Hindlimb muscle (tissue), 1 donor: Measurements from ENCODE around the gene CLEC20A. TPM values are rescaled to one million over a fixed set of nuclear protein-coding genes. Genes with fewer than 3 reads are reported as not detected.

Experiments
- DNase-seq: peaks from one replicate; pipeline ENCODE4 v3.0.0-alpha.2; 2013
- polyA plus RNA-seq: library from polyadenylated mRNA; unstranded; fragments of 120-200 nt; gene quantifications from one replicate; pipeline ENCODE4 v1.2.1, GENCODE V29; 2013; ENCODE audit not compliant: insufficient read length

The CLEC20A gene
- polyA plus RNA-seq, 1 donor: not detected

GRCh38 chr1:178498896-178499675 lies 2.3 kb upstream of the CLEC20A start:
- DNase-seq: no peak

GRCh38 chr1:178497903-178498478 lies 1.2 kb upstream of the CLEC20A start:
- no peak for DNase-seq

- DNase-seq: no peak
Observed at GRCh38 chr1:178495741-178496409, 889 bp downstream of the CLEC20A start.

GRCh38 chr1:178495158-178495557 lies 1.6 kb downstream of the CLEC20A start:
- DNase-seq: no peak

- DNase-seq: no peak
Observed at GRCh38 chr1:178494569-178494971, 2.2 kb downstream of the CLEC20A start.

- DNase-seq: no peak
Observed at GRCh38 chr1:178493301-178493741, 3.4 kb downstream of the CLEC20A start.

- DNase-seq: no peak
Observed at GRCh38 chr1:178492341-178492740, 4.4 kb downstream of the CLEC20A start.

- no peak for DNase-seq
Observed at GRCh38 chr1:178491721-178492120, 5.0 kb downstream of the CLEC20A start.

- DNase-seq: no peak
Observed at GRCh38 chr1:178490967-178491366, 5.8 kb downstream of the CLEC20A start.

- no peak for DNase-seq
Observed at GRCh38 chr1:178490136-178490535, 6.6 kb downstream of the CLEC20A start.

- DNase-seq: no peak
Observed at GRCh38 chr1:178489399-178489798, 7.4 kb downstream of the CLEC20A start.

- no peak for DNase-seq
Observed at GRCh38 chr1:178488393-178488792, 8.4 kb downstream of the CLEC20A start.

- no peak for DNase-seq
Observed at GRCh38 chr1:178487070-178487615, 9.6 kb downstream of the CLEC20A start.

- no peak for DNase-seq
Observed at GRCh38 chr1:178486100-178487069, 10.4 kb downstream of the CLEC20A start.

GRCh38 chr1:178485541-178485981 lies 11.2 kb downstream of the CLEC20A start:
- no peak for DNase-seq

GRCh38 chr1:178484698-178485225 lies 12.0 kb downstream of the CLEC20A start:
- no peak for DNase-seq

- DNase-seq: no peak
Observed at GRCh38 chr1:178483251-178483957, 13.4 kb downstream of the CLEC20A start.

GRCh38 chr1:178477841-178478240 lies 18.9 kb downstream of the CLEC20A start:
- no peak for DNase-seq

GRCh38 chr1:178477373-178477772 lies 19.4 kb downstream of the CLEC20A start:
- DNase-seq: no peak

- no peak for DNase-seq
Observed at GRCh38 chr1:178472531-178472930, 24.2 kb downstream of the CLEC20A start.

- DNase-seq: no peak
Observed at GRCh38 chr1:178470411-178470960, 26.3 kb downstream of the CLEC20A start.
